K562 (cell line): ENCODE measurements around the gene DOCK7. TPM values are rescaled to one million over a fixed set of nuclear protein-coding genes. Genes with fewer than 3 reads are reported as not detected.

Experiments used
- ARID2 ChIP-seq: fragments of 450-650 bp; IDR thresholded peaks from 2 replicates; pipeline ENCODE4 v1.6.1; 2017; ENCODE audit warnings: antibody characterized with exemption, mild to moderate bottlenecking
- ARNT ChIP-seq, 2 experiments: fragments of 450-650 bp; IDR thresholded peaks; 2 replicates each; pipeline ENCODE4 v1.6.1; 2016; ENCODE audit warnings: mild to moderate bottlenecking in 1 of 2
- BRCA1 ChIP-seq, 2 experiments: fragments of 450-650 bp in 1 of 2; sonication (generic) in 1 of 2; formaldehyde crosslinking in 1 of 2; IDR thresholded peaks; 2 replicates each; pipeline versions ENCODE4 v1.5.0 to v1.6.1; 2017 to 2020; ENCODE audit warnings: mild to moderate bottlenecking in 1 of 2, missing genetic modification reagents in 1 of 2
- CBFA2T3 ChIP-seq: fragments of 450-650 bp; IDR thresholded peaks from 2 replicates; pipeline ENCODE4 v1.6.1; 2017
- CHD2 ChIP-seq: IDR thresholded peaks from 2 replicates; pipeline ENCODE4 v1.6.1; 2011; ENCODE audit warnings: low read depth, low read length
- COPS2 ChIP-seq: fragments of 450-650 bp; conservative IDR thresholded peaks from 2 replicates; pipeline ENCODE4 v1.6.1; 2016; ENCODE audit warnings: mild to moderate bottlenecking, moderate library complexity
- CTBP1 ChIP-seq: fragments of 450-650 bp; IDR thresholded peaks from 2 replicates; pipeline ENCODE4 v1.6.1; 2016; ENCODE audit warnings: borderline replicate concordance
- ETV5 ChIP-seq: sonication (generic); formaldehyde crosslinking; IDR thresholded peaks from 2 replicates; pipeline ENCODE4 v1.4.0; 2020; ENCODE audit warnings: low read depth, mild to moderate bottlenecking, missing genetic modification reagents
- FIP1L1 ChIP-seq: fragments of 200-400 bp; formaldehyde crosslinking; IDR thresholded peaks from 2 replicates; pipeline ENCODE4 v1.6.1; 2018; ENCODE audit warnings: mild to moderate bottlenecking, low read depth, low read length; ENCODE audit not compliant: poor library complexity, severe bottlenecking
- FOXK2 ChIP-seq, 2 experiments: fragments of 450-650 bp; IDR thresholded peaks in 1 of 2; conservative IDR thresholded peaks in 1 of 2; 2 replicates each; pipeline ENCODE4 v1.6.1; 2016; ENCODE audit warnings: low read depth in 2 of 2, mild to moderate bottlenecking in 1 of 2
- HMGN3 ChIP-seq: IDR thresholded peaks from 2 replicates; pipeline ENCODE4 v1.6.1; 2011; ENCODE audit warnings: borderline replicate concordance, low read depth, mild to moderate bottlenecking, mixed read lengths, low read length; ENCODE audit not compliant: insufficient read length; ENCODE audit errors: extremely low read depth
- MCM3 ChIP-seq: fragments of 450-650 bp; IDR thresholded peaks from 2 replicates; pipeline ENCODE4 v1.6.1; 2016
- MEF2A ChIP-seq: IDR thresholded peaks from 2 replicates; pipeline ENCODE4 v1.6.1; 2011; ENCODE audit warnings: low read depth, mild to moderate bottlenecking, low read length, moderate library complexity; ENCODE audit not compliant: control insufficient read depth
- MTA1 ChIP-seq: fragments of 450-650 bp; IDR thresholded peaks from 2 replicates; pipeline ENCODE4 v1.6.1; 2017; ENCODE audit warnings: borderline replicate concordance
- POLR2H ChIP-seq: IDR thresholded peaks from 2 replicates; pipeline ENCODE4 v1.6.1; 2016; ENCODE audit warnings: missing genetic modification characterization, low read depth, mild to moderate bottlenecking, control low read depth, missing compliant biosample characterization, moderate library complexity
- RBM15 ChIP-seq: fragments of 200-400 bp; formaldehyde crosslinking; IDR thresholded peaks from 2 replicates; pipeline ENCODE4 v1.6.1; 2018; ENCODE audit warnings: mild to moderate bottlenecking, low read length, moderate library complexity; ENCODE audit not compliant: insufficient read depth
- TGIF2 ChIP-seq: sonication (generic); formaldehyde crosslinking; IDR thresholded peaks from 2 replicates; pipeline ENCODE4 v1.8.1; 2022; ENCODE audit warnings: mild to moderate bottlenecking, missing genetic modification reagents, moderate library complexity
- ZNF830 ChIP-seq: fragments of 250-450 bp; sonication (Bioruptor Pico); IDR thresholded peaks from 2 replicates; pipeline ENCODE4 v1.5.0; 2021; ENCODE audit warnings: mild to moderate bottlenecking
- polyA plus RNA-seq, 8 experiments: library from polyadenylated mRNA; depleted of rRNA in 4 of 8; stranded (reverse) in 5 of 8; unstranded in 3 of 8; fragments of >200 nt; fragmentation: Nextera tagmentation in 2 of 8; fragmentation: Illumina TruSeq in 1 of 8; extraction: Ambion mirVana in 2 of 8; extraction: Trizol in 1 of 8; gene quantifications; 2 replicates each; pipeline versions ENCODE4 v1.2.1 to v1.2.3, GENCODE V29; 2011 to 2014; ENCODE audit warnings: inconsistent platforms in 1 of 8, missing spikeins in 1 of 8
- total RNA-seq, 7 experiments: library from RNA; depleted of rRNA in 6 of 7; stranded (reverse); fragments of >200 nt in 6 of 7; fragmentation: Illumina TruSeq in 2 of 7; extraction: Trizol in 2 of 7; gene quantifications; 2 replicates each; pipeline versions ENCODE4 v1.2.1 to v1.2.3, GENCODE V29; 2011 to 2021; ENCODE audit warnings: low replicate concordance in 1 of 7
- TF ChIP-seq, protein P1 (sequence below): sonication (generic); formaldehyde crosslinking; IDR thresholded peaks from 2 replicates; pipeline ENCODE4 v1.8.1; 2022; ENCODE audit warnings: missing genetic modification reagents
- TF ChIP-seq, protein P2 (sequence below), 2 experiments: fragments of 450-650 bp in 1 of 2; IDR thresholded peaks; 2 replicates each; pipeline ENCODE4 v1.6.1; 2011 to 2017; ENCODE audit warnings: low read depth in 2 of 2, antibody characterized with exemption in 1 of 2, borderline replicate concordance in 1 of 2, low read length in 1 of 2, mild to moderate bottlenecking in 1 of 2, mixed read lengths in 1 of 2; ENCODE audit not compliant: control insufficient read depth in 1 of 2
- TF ChIP-seq, protein P3 (sequence below): fragments of 250-450 bp; sonication (Bioruptor Pico); IDR thresholded peaks from 2 replicates; pipeline ENCODE4 v1.4.0; 2020; ENCODE audit warnings: mild to moderate bottlenecking

DOCK7 gene
- total and polyA plus RNA-seq, 9 of the 15 experiments (the other 6 are each of a cell fraction or from before 2014, with no cell fraction given) = 4.9 to 35.1 (median 12.6) TPM

DNA sequence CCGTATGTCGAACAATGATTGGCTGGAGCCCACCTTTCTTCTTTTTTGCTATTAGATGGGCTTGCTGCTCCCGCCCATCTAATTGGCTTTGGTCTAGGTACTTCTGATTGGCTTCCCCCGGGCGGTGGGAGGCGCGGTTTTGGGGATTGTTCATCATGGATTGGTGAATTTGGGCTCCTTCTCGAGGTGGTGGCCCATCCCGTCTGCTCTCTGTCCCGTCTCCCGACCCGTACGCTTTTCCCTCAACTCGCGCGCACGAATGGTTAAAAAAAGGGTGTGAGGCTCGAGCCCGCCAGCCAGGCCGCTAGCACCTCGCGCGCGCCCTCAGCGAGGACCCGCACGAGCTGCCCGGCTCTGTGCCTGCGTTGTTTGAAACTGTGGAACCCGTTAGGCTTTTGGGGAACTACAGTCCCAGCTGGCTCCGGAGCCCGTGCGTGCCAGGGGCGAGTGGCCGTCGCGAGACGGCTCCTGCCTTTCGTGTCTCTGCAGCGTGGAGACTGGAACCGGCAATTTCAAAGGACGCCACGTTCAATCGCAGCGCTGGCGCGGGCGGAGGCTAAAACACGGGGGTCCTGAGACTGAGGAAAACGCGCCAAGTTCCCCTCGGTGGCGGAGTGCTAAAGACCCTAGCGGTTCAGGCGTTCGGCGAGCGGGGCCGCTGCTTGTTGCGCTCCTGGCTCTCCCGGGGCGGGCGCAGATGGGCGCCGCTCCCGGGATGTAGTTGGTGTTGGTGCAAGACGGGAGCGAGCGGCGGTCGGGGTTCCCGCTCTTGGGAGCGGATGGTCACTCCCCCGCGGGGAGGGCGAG is 251.5 kb downstream of the DOCK7 start, which contains the start of gene USP1 (continued):
- TF ChIP-seq CHD2 = peak; percentile 71
- TF ChIP-seq FIP1L1 = peak; percentile 95
- TF ChIP-seq, protein P1, sequence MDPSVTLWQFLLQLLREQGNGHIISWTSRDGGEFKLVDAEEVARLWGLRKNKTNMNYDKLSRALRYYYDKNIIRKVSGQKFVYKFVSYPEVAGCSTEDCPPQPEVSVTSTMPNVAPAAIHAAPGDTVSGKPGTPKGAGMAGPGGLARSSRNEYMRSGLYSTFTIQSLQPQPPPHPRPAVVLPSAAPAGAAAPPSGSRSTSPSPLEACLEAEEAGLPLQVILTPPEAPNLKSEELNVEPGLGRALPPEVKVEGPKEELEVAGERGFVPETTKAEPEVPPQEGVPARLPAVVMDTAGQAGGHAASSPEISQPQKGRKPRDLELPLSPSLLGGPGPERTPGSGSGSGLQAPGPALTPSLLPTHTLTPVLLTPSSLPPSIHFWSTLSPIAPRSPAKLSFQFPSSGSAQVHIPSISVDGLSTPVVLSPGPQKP (CRISPR knock-in tag) = no peak
- TF ChIP-seq, protein P2, sequence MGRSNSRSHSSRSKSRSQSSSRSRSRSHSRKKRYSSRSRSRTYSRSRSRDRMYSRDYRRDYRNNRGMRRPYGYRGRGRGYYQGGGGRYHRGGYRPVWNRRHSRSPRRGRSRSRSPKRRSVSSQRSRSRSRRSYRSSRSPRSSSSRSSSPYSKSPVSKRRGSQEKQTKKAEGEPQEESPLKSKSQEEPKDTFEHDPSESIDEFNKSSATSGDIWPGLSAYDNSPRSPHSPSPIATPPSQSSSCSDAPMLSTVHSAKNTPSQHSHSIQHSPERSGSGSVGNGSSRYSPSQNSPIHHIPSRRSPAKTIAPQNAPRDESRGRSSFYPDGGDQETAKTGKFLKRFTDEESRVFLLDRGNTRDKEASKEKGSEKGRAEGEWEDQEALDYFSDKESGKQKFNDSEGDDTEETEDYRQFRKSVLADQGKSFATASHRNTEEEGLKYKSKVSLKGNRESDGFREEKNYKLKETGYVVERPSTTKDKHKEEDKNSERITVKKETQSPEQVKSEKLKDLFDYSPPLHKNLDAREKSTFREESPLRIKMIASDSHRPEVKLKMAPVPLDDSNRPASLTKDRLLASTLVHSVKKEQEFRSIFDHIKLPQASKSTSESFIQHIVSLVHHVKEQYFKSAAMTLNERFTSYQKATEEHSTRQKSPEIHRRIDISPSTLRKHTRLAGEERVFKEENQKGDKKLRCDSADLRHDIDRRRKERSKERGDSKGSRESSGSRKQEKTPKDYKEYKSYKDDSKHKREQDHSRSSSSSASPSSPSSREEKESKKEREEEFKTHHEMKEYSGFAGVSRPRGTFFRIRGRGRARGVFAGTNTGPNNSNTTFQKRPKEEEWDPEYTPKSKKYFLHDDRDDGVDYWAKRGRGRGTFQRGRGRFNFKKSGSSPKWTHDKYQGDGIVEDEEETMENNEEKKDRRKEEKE (IDR thresholded peaks at IDR 0.05; ENCODE audit: borderline replicate concordance in 1 of 2, control insufficient read depth in 1 of 2, low read depth in 2 of 2, low read length in 1 of 2) = peak in 1 of 2 experiments; percentile 42; a peak in 1 of 4 replicates
- no peak for TF ChIP-seq CBFA2T3
- TF ChIP-seq, protein P3, sequence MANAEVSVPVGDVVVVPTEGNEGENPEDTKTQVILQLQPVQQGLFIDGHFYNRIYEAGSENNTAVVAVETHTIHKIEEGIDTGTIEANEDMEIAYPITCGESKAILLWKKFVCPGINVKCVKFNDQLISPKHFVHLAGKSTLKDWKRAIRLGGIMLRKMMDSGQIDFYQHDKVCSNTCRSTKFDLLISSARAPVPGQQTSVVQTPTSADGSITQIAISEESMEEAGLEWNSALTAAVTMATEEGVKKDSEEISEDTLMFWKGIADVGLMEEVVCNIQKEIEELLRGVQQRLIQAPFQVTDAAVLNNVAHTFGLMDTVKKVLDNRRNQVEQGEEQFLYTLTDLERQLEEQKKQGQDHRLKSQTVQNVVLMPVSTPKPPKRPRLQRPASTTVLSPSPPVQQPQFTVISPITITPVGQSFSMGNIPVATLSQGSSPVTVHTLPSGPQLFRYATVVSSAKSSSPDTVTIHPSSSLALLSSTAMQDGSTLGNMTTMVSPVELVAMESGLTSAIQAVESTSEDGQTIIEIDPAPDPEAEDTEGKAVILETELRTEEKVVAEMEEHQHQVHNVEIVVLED = peak; percentile 49
- TF ChIP-seq ARNT (IDR thresholded peaks at IDR 0.05) = no peak; a peak in 2 of 4 replicates
- no peak for TF ChIP-seq TGIF2 (CRISPR knock-in tag)
- no peak for TF ChIP-seq POLR2H (tag)
- TF ChIP-seq MCM3 = no peak
- TF ChIP-seq ZNF830 (CRISPR knock-in tag) = no peak
- TF ChIP-seq BRCA1 (IDR thresholded peaks at IDR 0.05) = no peak
- no peak for TF ChIP-seq BRCA1 (CRISPR knock-in tag; IDR thresholded peaks at IDR 0.05)
- TF ChIP-seq ETV5 = peak; percentile 53; the same call in 1 of the 2 replicates
- peak; percentile 38; the same call in 1 of the 2 replicates for TF ChIP-seq MTA1
- TF ChIP-seq COPS2 = no peak
- TF ChIP-seq ARID2 = no peak
- TF ChIP-seq MEF2A = no peak
- TF ChIP-seq CTBP1 = peak; percentile 32; the same call in 1 of the 2 replicates
- no peak for TF ChIP-seq RBM15
- TF ChIP-seq HMGN3 = no peak
- peak in 1 of 2 experiments; percentile 26; a peak in 2 of 4 replicates for TF ChIP-seq FOXK2 (conservative IDR thresholded peaks at IDR 0.05 in 1 of 2, IDR thresholded peaks at IDR 0.05 in 1 of 2; ENCODE audit: low read depth in 2 of 2)
